Activated T-cell treated with anti-CD3 and anti-CD28 coated beads, Interleukin-2, amount 50 U/mL, for 1 hour (primary cell): ENCODE measurements around the gene GSX2.
"Not testable (repeated sequence)": the region's sequence is repeated elsewhere in the genome, so short reads cannot be mapped to it uniquely, and the experiment has no call there.

Experiments
- DNase-seq: peaks from one replicate; pipeline ENCODE4 v3.0.0-alpha.2; 2020

The GSX2 gene

GRCh38 chr4:54099748-54100574 is at the start of gene GSX2:
Gene GSX2 (plus strand): TSS chr4:54100163. CDS start chr4:54100345, 182 bp downstream.
- no peak for DNase-seq

- no peak for DNase-seq
These were observed 49.6 kb upstream of the GSX2 start for GRCh38 chr4:54050214-54050904.

- not testable (repeated sequence) for DNase-seq
These were observed 46.6 kb upstream of the GSX2 start for GRCh38 chr4:54053322-54053721.

GRCh38 chr4:54054501-54054900 is 45.5 kb upstream of the GSX2 start:
- DNase-seq, result no peak

- DNase-seq, result no peak
These were observed 44.5 kb upstream of the GSX2 start for GRCh38 chr4:54055494-54055893.

DNA sequence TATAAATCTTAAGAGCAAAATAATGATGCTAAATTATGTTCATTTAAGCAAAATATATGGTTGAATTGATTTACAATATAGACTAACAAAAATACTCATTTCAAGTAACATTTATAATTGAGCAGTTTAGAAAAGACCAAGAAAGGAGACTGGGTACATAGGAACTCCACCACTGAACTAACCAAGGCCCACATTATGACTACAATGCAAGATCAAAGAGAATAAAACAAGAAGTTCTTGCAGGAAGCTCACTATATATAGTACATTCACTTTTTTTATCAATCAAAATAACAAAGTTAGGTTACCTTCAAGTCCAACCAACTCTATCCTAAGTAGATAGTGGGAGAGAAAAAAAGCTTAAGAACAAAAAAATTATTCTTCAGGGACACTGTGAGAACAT is 43.6 kb upstream of the GSX2 start:
- no peak for DNase-seq

DNA sequence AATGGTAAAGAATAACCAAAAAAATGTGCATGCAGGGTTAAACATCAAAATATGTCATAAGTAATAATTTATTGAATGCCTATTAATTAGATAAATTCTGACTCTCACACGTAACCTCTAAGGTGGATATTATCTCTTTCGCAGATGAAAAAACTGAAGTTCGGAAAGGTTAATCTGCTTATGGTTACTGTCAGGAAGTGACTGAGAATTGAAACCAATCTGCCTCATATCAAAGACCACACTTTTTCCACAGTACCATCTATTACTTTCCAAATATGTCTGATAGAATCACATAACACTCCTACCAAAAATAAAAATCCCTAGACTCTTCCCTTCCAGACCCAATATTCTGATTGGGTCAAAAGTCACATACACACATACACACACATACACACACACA is 41.8 kb upstream of the GSX2 start:
- DNase-seq, result no peak

DNA sequence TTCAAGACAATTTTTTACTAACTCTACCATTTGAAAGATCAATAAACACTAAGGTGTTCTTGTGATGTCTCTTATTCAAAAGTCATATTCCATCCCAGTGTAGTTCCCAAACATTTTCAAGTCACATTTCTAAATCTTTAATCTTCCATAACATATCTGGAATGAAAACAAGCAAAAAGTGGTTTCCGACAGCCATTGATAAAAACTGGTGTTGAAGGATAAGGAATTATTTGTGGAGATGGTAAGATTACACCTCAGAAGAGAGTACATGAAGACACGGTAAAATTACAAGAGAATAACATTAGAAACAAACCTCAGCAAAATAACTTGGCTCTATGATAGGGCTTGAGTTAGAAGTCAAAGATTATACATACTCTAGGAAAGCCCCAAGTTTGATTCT is 39.8 kb upstream of the GSX2 start:
- no peak for DNase-seq

DNA sequence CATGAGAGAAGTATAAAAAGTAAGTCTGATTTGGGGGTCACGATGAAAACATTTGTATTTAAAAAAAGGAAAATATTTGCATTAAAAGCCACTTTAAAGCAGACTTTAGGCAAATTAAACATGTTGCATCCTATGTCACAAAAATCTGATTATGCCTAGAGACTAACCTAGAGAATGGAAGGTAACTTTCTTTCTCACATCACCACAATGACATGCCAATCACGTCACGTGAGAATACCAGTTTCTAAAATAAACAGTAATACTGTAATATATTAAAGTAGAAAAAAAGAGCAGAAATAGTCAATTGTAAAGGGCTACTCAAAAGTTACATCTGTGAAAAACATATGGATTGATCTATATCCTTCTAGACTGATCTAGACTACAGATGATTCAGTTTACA is 38.9 kb upstream of the GSX2 start:
- DNase-seq, result no peak

DNA sequence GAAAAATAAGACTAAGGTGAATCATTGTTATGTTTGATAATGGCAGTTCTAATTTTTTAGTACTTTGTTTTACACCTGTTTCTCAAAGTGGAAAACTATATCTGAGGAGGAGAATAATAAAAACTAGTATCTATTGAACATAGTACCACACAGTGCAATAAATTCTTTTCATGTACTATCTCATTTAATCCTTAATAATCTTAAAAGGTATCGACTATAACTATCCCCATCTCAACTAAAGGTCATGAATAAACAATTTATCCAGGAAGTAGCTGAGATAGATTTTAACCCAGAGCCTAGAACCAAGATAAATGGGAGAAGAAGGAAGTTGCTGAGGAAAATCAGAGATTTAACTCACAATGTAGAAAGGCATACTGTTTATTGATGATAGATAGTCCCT is 38.1 kb upstream of the GSX2 start:
- no peak for DNase-seq

DNA sequence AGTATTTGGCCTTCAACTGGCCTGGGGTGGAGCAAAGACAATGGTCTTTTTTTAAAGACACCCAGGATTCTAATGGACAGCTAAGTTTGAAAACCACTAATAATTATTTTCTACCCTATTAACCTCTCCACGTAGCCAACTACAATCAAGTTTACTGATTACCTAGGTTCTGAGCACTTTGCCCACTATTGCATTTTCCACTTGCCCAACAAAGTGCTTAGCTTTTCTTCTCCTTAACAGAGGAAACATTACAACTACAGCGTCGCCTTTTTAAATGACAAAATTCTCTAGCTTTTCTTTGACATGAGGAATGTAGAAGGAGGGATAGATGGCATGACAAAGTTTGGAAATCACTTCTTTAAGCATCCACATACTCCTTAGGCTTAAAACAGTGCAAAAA is 37.6 kb upstream of the GSX2 start:
- DNase-seq, result no peak

GRCh38 chr4:54063229-54063628 is 36.7 kb upstream of the GSX2 start:
- no peak for DNase-seq

DNA sequence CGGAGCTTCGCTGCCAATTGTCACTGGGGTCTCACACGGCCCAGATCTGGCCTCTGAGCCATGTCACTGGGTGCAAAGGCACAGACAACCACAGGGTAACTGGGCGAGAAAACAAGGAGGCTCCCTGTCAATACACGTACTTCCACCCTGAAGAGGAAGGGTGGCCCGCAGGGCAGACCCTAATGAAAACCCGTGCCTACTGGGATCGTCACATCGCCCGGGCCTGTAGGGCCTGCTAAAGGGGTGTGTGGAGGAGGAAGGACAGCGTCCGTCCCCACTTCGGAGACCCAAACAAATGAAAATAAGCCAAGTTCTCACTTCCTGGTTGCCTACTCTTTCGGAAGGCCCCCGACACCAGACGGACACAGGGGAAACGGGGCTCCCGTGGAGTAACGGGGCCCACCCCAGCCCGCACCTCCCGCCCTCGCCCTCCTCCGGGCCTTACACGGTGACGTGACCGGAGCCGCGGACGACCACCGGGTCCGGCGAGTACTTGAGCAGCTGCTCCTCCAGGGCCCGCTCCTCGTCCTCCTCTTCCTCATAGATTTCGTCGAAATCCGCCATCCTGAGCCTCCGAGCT is 36.1 kb upstream of the GSX2 start:
- no peak for DNase-seq

- DNase-seq, result peak; percentile 98
These were observed 35.4 kb upstream of the GSX2 start, which contains the start of gene CHIC2 for GRCh38 chr4:54064317-54065111. Gene CHIC2 (minus strand): TSS chr4:54064605. CDS start chr4:54064300, 305 bp downstream.

- DNase-seq, result no peak
These were observed 34.5 kb upstream of the GSX2 start for GRCh38 chr4:54065282-54066087.

GRCh38 chr4:54066088-54066415 is 33.9 kb upstream of the GSX2 start:
- DNase-seq, result no peak

GRCh38 chr4:54066718-54067129 is 33.2 kb upstream of the GSX2 start:
- DNase-seq, result no peak

- DNase-seq, result no peak
These were observed 32.8 kb upstream of the GSX2 start for GRCh38 chr4:54067166-54067565.

DNA sequence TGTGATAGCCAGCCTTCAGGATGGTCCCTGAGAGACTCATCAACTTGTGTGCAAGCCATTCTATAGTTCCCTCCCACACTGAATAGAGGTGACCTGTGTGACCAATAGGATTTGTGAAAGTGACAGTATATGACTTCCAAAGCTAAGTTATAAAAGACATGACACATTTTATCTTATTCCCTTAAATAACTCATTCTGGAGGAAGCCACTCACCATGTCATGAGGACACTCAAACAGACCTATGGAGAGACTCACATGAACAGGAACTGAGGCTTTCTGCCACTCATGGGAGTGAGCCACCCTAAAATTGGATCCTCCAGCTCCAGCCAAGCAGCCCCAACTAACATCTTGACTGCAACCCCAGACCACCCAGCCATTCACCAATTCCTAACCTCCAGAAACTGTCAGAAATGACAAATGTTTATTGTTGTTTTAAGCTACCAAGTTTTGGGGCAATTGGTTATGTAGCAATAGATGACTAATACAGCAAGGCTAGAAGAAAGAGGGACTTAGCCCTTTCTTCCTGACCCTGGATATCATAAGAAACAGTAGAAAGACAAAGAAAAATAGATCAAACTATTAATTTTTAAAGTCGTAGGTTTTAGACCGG is 26.6 kb upstream of the GSX2 start:
- DNase-seq, result no peak

GRCh38 chr4:54074381-54074780 is 25.6 kb upstream of the GSX2 start:
- DNase-seq, result no peak

DNA sequence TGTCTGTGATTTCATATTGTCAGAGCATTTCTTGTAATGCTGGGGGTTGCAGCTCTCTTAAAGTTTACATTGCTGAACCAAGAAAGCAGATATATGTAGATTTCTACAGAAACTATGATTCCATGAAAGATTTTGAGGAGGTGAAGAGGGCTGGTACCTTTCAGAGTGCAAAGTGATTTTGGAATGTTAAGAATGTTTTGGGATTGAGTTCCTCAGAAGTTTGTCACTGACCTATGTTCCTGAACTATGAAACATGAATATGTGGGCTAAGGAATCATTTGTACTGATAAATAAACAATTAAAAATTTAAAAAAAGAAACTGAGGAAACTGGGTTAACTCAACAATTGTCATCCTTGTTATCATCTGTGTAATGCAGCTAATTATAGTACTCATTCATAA is 23.3 kb upstream of the GSX2 start:
- DNase-seq, result no peak

DNA sequence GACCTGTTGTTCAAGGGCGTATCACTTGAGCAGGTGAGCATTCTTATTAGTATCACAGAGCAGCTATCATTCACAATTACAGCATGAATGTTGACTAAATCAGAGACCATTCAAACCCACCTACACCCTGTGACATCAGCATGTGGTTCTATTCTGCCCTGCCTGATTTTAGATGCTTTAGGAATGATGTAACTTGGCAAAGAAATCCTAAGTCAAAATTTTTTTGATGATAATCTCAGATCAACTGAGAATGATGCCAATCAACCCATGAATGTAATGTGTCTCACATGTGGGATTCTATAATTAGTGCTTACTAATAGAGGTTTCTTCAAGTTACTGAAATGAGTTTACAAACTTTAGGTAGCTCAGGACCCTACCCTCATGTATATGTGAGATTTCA is 22.2 kb upstream of the GSX2 start:
- no peak for DNase-seq
